ENCODE results near the gene MED6.

Gene MED6

GRCh38 chr14:70597731-70598130 lies 2.7 kb downstream of the MED6 start:
- no peak for DNase-seq

GRCh38 chr14:70595443-70596185 lies 4.8 kb downstream of the MED6 start:
- DNase-seq, result no peak

GRCh38 chr14:70594461-70594860 lies 6.0 kb downstream of the MED6 start:
- no peak for DNase-seq

GRCh38 chr14:70585231-70585630 lies 15.2 kb downstream of the MED6 start:
- DNase-seq, result no peak

- no peak for DNase-seq
Measured at GRCh38 chr14:70576891-70577290, 23.6 kb downstream of the MED6 start.

GRCh38 chr14:70573050-70573449 lies 27.4 kb downstream of the MED6 start:
- DNase-seq, result no peak

- no peak for DNase-seq
Measured at GRCh38 chr14:70571139-70571538, 29.3 kb downstream of the MED6 start.

GRCh38 chr14:70567791-70568190 lies 32.7 kb downstream of the MED6 start:
- DNase-seq, result no peak

GRCh38 chr14:70563869-70564268 lies 36.6 kb downstream of the MED6 start:
- no peak for DNase-seq

- no peak for DNase-seq
Measured at GRCh38 chr14:70563417-70563816, 37.0 kb downstream of the MED6 start.

- DNase-seq, result no peak
Measured at GRCh38 chr14:70558356-70558755, 42.1 kb downstream of the MED6 start.

GRCh38 chr14:70555890-70556289 lies 44.6 kb downstream of the MED6 start:
- DNase-seq, result no peak

- DNase-seq, result no peak
Measured at GRCh38 chr14:70538087-70538486, 62.4 kb downstream of the MED6 start.

- DNase-seq, result no peak
Measured at GRCh38 chr14:70536830-70537229, 63.6 kb downstream of the MED6 start.

- no peak for DNase-seq
Measured at GRCh38 chr14:70534904-70535303, 65.6 kb downstream of the MED6 start, which contains the start of gene ADAM20. ADAM20 (minus strand) TSS chr14:70535004; CDS start chr14:70524757, 10,247 bp downstream.

All from NCI-H748 treated with DMSO at 0.1 percent for 48 hours (cell line).